Duodenal mucosa (tissue), 2 donors: ENCODE results near the gene KRTAP1-4.

Experiments
- H3K27ac ChIP-seq: one replicate; pipeline ENCODE4 v1.7.0; 2013; ENCODE audit warnings: low read depth, low read length
- H3K27me3 ChIP-seq, 2 donors: one replicate each; pipeline ENCODE4 v1.7.0; 2013; ENCODE audit warnings: low read length in 2 of 2, control low read depth in 1 of 2; ENCODE audit not compliant: insufficient read depth in 2 of 2, control insufficient read depth in 1 of 2
- H3K36me3 ChIP-seq, 2 donors: one replicate each; pipeline ENCODE4 v1.7.0; 2013; ENCODE audit warnings: low read length in 2 of 2, control low read depth in 1 of 2; ENCODE audit not compliant: insufficient read depth in 2 of 2, control insufficient read depth in 1 of 2
- H3K4me1 ChIP-seq, 2 donors: one replicate each; pipeline ENCODE4 v1.7.0; 2013; ENCODE audit warnings: low read length in 2 of 2, control low read depth in 1 of 2; ENCODE audit not compliant: insufficient read depth in 2 of 2, control insufficient read depth in 1 of 2
- H3K4me3 ChIP-seq, 2 donors: one replicate each; pipeline ENCODE4 v1.7.0; 2013; ENCODE audit warnings: low read length in 2 of 2, low read depth in 1 of 2
- H3K9ac ChIP-seq, 2 donors: one replicate each; pipeline ENCODE4 v1.7.0; 2013; ENCODE audit warnings: low read length in 2 of 2, low read depth in 1 of 2
- H3K9me3 ChIP-seq, 2 donors: one replicate each; pipeline ENCODE4 v1.7.0; 2013; ENCODE audit warnings: low read length in 2 of 2, control low read depth in 1 of 2; ENCODE audit not compliant: control insufficient read depth in 1 of 2

The KRTAP1-4 gene

GRCh38 chr17:41020336-41020735 is 9.7 kb downstream of the KRTAP1-4 start:
- no peak overlapping the region for H3K9ac ChIP-seq
- H3K27ac ChIP-seq, result no peak overlapping the region
- no peaks in the 10 kb centered on the region for H3K4me1 ChIP-seq
- H3K9me3 ChIP-seq, result no peaks in the 10 kb centered on the region
- no peaks in the 10 kb centered on the region for H3K27me3 ChIP-seq
- H3K36me3 ChIP-seq, result no peaks in the 10 kb centered on the region
- no peak overlapping the region for H3K4me3 ChIP-seq

- Histone ChIP-seq H3K4me1 (no peaks in the 10 kb centered on the region), H3K4me3 (no peak overlapping the region), H3K27me3 (no peaks in the 10 kb centered on the region), H3K9ac (no peak overlapping the region), H3K36me3 (no peaks in the 10 kb centered on the region), H3K9me3 (no peaks in the 10 kb centered on the region), H3K27ac (no peak overlapping the region)
These were observed 10.6 kb downstream of the KRTAP1-4 start for GRCh38 chr17:41019415-41019814.

- Histone ChIP-seq H3K4me1 (no peaks in the 10 kb centered on the region), H3K27me3 (no peaks in the 10 kb centered on the region), H3K27ac (no peak overlapping the region), H3K36me3 (no peaks in the 10 kb centered on the region), H3K9me3 (no peaks in the 10 kb centered on the region), H3K4me3 (no peak overlapping the region), H3K9ac (no peak overlapping the region)
These were observed 11.5 kb downstream of the KRTAP1-4 start for GRCh38 chr17:41018541-41018940.

- H3K9me3 ChIP-seq, result no peaks in the 10 kb centered on the region
- H3K27ac ChIP-seq, result no peak overlapping the region
- no peaks in the 10 kb centered on the region for H3K27me3 ChIP-seq
- H3K36me3 ChIP-seq, result no peaks in the 10 kb centered on the region
- no peaks in the 10 kb centered on the region for H3K4me1 ChIP-seq
- no peak overlapping the region for H3K9ac ChIP-seq
- no peak overlapping the region for H3K4me3 ChIP-seq
These were observed 13.3 kb downstream of the KRTAP1-4 start for GRCh38 chr17:41016578-41017215.

- Histone ChIP-seq H3K4me1 (no peaks in the 10 kb centered on the region), H3K4me3 (no peak overlapping the region), H3K36me3 (no peaks in the 10 kb centered on the region), H3K9ac (no peak overlapping the region), H3K9me3 (no peaks in the 10 kb centered on the region), H3K27me3 (no peaks in the 10 kb centered on the region), H3K27ac (no peak overlapping the region)
These were observed 14.5 kb downstream of the KRTAP1-4 start for GRCh38 chr17:41015454-41015853.

GRCh38 chr17:41013606-41014005 is 16.4 kb downstream of the KRTAP1-4 start:
- H3K27me3 ChIP-seq, result no peaks in the 10 kb centered on the region

GRCh38 chr17:41013181-41013580 is 16.8 kb downstream of the KRTAP1-4 start:
- Histone ChIP-seq H3K9ac (no peak overlapping the region), H3K27me3 (no peaks in the 10 kb centered on the region), H3K4me1 (no peaks in the 10 kb centered on the region), H3K4me3 (no peak overlapping the region), H3K9me3 (no peaks in the 10 kb centered on the region), H3K27ac (no peak overlapping the region), H3K36me3 (no peaks in the 10 kb centered on the region)

More at GRCh38 chr17:41013606-41014005, 16.4 kb downstream of the KRTAP1-4 start:
- Histone ChIP-seq H3K36me3 (no peaks in the 10 kb centered on the region), H3K4me1 (no peaks in the 10 kb centered on the region), H3K9ac (no peak overlapping the region), H3K9me3 (no peaks in the 10 kb centered on the region), H3K4me3 (no peak overlapping the region), H3K27ac (no peak overlapping the region)

GRCh38 chr17:41012326-41013120 is 17.5 kb downstream of the KRTAP1-4 start:
- Histone ChIP-seq H3K36me3 (no peaks in the 10 kb centered on the region), H3K27ac (no peak overlapping the region), H3K27me3 (no peaks in the 10 kb centered on the region), H3K9ac (no peak overlapping the region), H3K4me3 (no peak overlapping the region), H3K4me1 (no peaks in the 10 kb centered on the region), H3K9me3 (no peaks in the 10 kb centered on the region)

GRCh38 chr17:41010441-41010840 is 19.6 kb downstream of the KRTAP1-4 start:
- Histone ChIP-seq H3K9ac (no peak overlapping the region), H3K4me3 (no peak overlapping the region), H3K9me3 (no peaks in the 10 kb centered on the region), H3K27ac (no peak overlapping the region), H3K36me3 (no peaks in the 10 kb centered on the region), H3K4me1 (no peaks in the 10 kb centered on the region), H3K27me3 (no peaks in the 10 kb centered on the region)

- H3K4me3 ChIP-seq, result no peak overlapping the region
- H3K9ac ChIP-seq, result no peak overlapping the region
- no peak overlapping the region for H3K27ac ChIP-seq
- no peaks in the 10 kb centered on the region for H3K9me3 ChIP-seq
- H3K4me1 ChIP-seq, result no peaks in the 10 kb centered on the region
- no peaks in the 10 kb centered on the region for H3K36me3 ChIP-seq
- no peaks in the 10 kb centered on the region for H3K27me3 ChIP-seq
These were observed 20.1 kb downstream of the KRTAP1-4 start for GRCh38 chr17:41009936-41010335.
